GM19463 (cell line): ENCODE data around the gene KCTD16.

ENCODE experiments used
- ATAC-seq: cut with Tn5 transposase; IDR thresholded peaks from one replicate; pipeline ENCODE4 v1.9.1; 2021; ENCODE audit warnings: mild to moderate bottlenecking, moderate library complexity; ENCODE audit not compliant: unreplicated experiment

Gene KCTD16

GRCh38 chr5:144170276-144171024 lies at the start of gene KCTD16, which contains the start of gene YIPF5:
TSS of gene KCTD16 (plus strand) at chr5:144170873.
TSS of gene YIPF5 (minus strand) at chr5:144170659. CDS start at chr5:144169955, 704 bp downstream.
- peak; percentile 99 for ATAC-seq

DNA sequence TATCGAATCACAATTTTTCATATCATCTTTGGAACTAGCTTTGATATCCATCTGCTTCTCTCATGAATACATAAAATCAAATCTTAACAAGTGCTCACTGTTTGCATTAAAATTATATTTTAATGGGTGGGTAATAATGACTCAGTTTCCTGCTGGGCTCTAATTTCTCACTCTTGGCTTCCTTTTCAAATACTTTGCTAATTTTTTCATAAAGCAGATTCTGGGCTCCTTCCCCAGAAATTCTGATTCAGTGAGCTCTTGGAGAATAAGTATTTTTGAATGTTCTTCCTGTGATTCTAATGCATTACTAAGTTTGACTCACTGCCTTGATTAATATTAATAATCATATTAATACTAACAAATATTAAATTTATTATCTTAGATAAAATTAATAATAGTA lies 49.1 kb upstream of the KCTD16 start:
- ATAC-seq, result no peak

- ATAC-seq, result no peak
These were observed 48.6 kb upstream of the KCTD16 start for GRCh38 chr5:144122081-144122480.

- no peak for ATAC-seq
These were observed 48.0 kb upstream of the KCTD16 start for GRCh38 chr5:144122641-144123040.

DNA sequence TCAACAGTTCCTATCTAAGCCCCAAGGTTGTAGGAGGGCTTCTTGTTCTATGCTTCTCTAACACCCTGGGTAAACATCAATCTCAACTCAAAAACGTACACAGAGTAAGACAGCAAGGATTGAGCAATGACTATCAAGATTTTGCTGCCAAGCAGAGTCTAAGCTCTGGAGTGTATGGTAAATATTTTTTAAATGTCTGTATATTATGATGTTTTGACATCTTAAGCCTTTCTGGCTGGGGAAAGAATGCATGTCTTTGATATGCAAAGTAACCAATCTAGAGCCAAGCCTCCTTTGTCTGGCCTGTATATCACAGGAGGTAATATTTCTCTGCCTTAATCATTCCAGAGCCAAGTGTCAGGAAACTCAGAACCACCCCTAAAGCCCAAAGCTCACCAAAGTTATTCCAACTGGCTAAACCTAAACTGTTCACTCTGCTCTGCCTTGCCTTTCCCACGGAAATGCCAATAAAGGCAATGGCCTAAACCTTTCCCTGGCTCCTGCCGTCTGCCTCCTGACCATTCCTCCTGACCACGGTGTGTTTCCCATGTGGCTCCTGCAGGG lies 45.4 kb upstream of the KCTD16 start:
- no peak for ATAC-seq

GRCh38 chr5:144126707-144127106 lies 44.0 kb upstream of the KCTD16 start:
- no peak for ATAC-seq

GRCh38 chr5:144128844-144129243 lies 41.8 kb upstream of the KCTD16 start:
- no peak for ATAC-seq

DNA sequence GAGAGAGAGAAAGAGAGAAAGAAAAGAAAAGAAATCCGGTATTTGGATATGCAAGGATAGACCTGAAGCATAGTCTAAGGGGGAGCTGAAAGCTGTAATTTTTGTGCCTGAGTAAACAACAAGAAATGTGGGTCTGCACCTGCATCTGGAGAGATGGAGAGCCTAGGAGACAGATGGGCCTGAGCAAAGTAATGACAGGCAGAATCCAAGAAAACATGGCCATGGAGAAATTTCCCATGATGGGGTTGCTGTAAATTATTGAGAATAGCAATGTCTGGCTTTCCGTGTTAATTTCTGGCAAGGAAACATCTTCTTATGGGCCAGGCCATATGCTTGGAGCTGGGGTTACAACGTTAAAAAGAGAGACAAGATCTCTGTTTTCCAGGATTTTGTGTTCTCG lies 40.4 kb upstream of the KCTD16 start:
- ATAC-seq, result no peak

DNA sequence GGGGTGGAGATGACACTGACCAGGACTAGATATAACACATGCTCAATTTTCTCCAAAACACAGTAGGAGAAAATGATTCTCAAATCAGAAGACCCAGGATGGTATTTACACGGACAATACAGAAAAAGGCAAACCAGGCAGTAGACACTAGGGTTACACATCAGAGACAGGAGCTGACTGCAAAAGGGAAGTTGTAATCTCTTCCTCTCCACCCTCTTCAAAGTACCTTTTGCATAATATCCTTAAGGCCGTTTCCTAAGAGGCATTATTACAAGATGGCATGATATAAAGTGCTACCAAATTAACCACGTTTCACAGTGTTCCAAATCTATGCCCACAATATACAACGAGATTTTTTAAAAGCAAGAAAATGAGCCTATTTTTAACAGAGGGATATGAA lies 39.4 kb upstream of the KCTD16 start:
- no peak for ATAC-seq

- ATAC-seq, result no peak
These were observed 37.5 kb upstream of the KCTD16 start for GRCh38 chr5:144133050-144133633.

- ATAC-seq, result no peak
These were observed 36.4 kb upstream of the KCTD16 start for GRCh38 chr5:144134194-144134826.

DNA sequence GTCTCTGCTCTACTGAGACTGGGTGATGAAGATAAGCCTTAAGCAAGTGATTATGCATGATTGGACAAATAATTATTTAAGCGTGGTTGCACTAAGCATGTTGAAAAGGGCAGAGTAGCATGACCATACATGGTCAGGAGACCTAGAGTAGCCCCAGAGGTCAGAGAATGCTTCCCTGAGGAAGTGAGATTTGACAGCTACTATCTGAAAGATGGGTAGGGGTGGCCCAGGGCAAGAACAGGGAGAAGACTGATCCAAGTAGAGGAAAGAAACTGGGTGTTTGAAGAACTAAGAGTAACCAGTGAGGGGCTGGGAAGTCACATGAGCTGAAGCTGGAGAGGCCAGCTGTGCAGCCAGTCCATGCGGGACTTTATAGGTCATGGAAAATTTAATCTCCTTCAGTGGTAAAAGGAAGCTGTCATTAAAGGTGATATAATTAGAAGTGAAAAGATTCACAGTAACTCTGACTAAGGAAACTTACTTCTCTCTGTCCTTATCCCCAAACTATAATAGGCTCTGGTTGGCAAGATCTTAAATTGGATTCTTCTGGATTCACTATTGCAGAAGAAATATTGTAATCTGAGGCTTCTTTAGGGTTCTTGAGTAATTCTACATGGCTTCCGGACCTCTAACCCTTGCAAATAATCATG lies 35.4 kb upstream of the KCTD16 start:
- peak; percentile 61 for ATAC-seq

DNA sequence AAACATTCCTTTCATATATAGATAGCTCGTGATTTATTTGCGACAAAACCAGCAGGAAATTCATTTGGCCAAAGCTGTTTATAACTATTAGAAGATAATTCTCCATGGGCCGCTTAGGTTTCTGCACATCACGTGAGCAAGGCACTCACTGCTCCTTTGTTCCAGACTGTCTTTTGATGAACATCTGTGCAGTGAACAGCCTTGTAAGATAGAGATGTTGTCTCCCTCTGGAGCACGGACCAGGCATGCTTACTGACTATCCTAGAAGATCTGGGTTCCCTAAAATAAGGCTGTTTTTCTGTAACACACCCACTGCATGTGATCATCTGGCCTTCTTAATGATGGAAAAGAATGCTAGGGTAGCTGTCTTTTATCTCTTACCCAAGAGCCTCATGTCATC lies 31.1 kb upstream of the KCTD16 start:
- no peak for ATAC-seq

DNA sequence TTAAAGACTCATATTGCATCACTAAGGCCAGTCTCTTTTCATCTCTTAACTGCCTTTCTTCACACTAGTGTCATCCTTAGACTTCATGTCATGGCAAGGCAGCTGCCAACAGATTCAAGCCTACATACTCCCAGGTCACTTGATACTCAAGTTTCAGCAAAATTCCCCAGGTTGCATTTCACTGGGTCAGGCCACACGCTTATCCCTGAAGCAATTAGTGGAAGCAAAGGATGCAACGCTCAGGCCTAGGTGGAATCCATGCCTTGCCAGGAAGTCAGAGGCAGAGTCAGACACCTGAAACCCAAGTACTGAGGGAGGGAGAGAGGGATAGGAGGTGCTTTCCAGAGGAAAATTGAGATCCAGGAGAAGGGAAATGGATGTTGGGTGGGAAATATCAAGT lies 29.1 kb upstream of the KCTD16 start:
- ATAC-seq, result no peak

DNA sequence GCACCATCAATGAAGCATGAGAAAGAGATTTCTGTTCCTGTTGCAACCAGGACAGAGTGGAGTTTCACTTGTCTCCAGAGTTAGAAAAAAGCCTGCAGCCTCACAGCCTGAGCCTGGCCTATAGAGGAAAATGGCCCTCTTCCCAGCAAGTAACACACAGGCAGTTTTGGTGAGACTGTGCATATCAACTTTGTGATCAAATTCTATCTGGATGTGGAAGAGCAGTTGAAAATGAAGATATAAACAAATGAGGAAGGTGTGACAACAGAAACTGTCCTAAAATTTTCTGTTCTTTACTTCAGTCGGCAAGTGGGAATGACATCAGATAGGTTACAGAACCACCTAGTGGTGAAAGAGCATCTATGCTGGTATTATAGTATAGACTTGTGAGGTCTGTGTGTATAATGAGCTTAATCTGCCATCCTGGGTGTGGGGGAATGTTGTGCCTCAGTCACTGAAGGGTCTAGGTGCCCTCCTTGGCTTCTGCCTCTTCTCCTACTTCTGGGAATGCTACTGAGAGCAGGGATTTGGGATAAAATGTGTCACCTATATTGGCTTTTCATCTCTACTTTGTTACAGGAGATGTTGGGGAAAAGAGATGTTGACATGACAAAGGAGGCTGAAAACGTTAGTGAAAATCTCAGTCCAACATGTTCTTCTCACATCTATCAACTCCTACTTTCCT lies 28.4 kb upstream of the KCTD16 start:
- peak; percentile 86 for ATAC-seq

DNA sequence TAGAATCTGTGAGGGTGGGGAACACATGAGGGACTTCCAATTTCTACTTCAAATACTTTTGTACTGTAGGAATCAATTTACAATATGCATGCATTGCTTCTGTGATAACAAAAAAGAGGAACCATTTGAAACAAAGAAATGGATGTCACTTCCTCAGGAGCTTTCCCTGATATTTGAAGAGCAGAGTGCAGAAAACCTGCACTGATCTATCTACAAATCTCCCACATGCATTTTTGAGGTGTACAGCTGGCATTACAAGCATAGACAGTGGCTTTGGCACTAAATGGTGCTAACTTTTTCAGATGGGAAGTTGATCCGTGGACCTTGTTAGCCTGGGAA lies 27.9 kb upstream of the KCTD16 start:
- ATAC-seq, result no peak

DNA sequence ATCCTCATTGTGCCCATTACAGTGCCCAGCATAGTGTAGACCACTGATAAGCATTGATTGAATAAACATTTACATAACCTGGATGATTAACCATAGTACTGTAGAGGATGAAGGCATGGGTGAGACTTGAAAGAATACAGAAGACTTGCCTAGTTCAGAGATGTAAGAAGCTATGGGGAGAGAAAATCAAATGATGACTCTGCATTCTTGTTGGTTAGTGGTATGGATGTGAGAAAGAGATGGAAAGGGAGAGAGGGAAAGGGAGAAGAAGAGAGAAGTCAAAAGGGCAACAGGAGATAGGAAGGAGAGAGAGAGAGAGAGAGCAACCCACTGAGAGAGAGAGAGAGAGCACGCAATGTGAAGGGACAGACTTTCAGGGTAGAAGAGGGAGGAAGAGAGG lies 27.0 kb upstream of the KCTD16 start:
- no peak for ATAC-seq

DNA sequence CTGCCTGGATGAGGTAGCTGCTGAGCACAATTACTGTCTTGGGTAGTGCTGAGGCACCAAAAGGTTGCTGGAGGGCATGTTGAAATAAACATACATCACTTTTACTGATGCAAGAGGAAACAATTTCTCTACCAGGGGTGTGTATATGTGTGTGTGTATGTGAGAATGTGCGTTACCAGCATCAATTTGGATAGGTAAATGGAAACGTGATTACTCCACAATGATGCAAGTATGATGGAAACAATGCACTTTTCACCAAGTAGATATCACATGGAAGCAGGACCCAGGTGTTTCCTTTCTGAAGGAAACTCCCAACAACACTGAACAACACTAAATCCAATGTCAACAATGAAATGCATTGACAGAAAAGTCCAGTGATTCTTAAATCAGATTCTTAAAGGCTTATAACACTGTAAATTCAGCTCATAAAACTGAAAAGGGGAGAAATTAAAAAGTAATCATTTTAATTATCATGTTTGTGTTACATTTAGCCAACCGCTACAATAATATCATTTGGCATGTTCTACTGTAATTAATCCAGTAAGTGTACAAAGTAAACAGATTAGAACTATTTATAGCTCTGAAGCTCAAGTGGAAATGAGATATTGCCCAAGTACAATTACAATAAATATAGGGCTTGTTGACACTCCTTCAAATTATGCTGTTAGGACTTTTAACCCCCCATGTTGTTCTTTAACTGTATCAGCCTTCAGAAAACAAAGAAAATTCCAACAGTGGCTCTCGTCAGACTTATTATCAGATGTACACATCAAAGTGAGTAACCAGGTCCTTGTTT lies 25.5 kb upstream of the KCTD16 start:
- no peak for ATAC-seq

GRCh38 chr5:144151026-144151425 lies 19.6 kb upstream of the KCTD16 start:
- ATAC-seq, result no peak

- ATAC-seq, result no peak
These were observed 13.9 kb upstream of the KCTD16 start for GRCh38 chr5:144156767-144157171.
